ENCODE measurements around the gene PEX10. TPM values are rescaled to one million over a fixed set of nuclear protein-coding genes. Genes with fewer than 3 reads are reported as not detected.
A peak's percentile ranks its signal among the peaks of the same experiment; 100 is the strongest.
"Not testable (repeated sequence)": the region's sequence is repeated elsewhere in the genome, so short reads cannot be mapped to it uniquely, and the experiment has no call there.

Gene PEX10
- 18.1 TPM for total RNA-seq
- long read RNA-seq, transcript PEX10-202 (6 exons, 1,997 nt) = major isoform, 47 of 59 reads
- long read RNA-seq, partial matches to known transcripts = 3 of 59 reads
- long read RNA-seq, other reads (novel, unspliced or antisense) = 9 of 59 reads

GRCh38 chr1:2412395-2412772 lies at the start of gene PEX10:
TSS of gene PEX10 (minus strand) at chr1:2412564. CDS start at chr1:2412502, 62 bp downstream.
- peak; percentile 99 for DNase-seq (ENCODE audit: low spot score)
- intact Hi-C loops (cut with DNase I) = loop anchor here (1.0 to 5.0 kb wide), 2 partner anchors 115 to 175 kb away; partner anchors contain the start of gene PRXL2B

- no peak for DNase-seq (ENCODE audit: low spot score)
- intact Hi-C loops (cut with DNase I) = no loop called here
These were observed 48.8 kb upstream of the PEX10 start for GRCh38 chr1:2460996-2461751.

GRCh38 chr1:2460203-2460602 lies 47.8 kb upstream of the PEX10 start:
- DNase-seq (ENCODE audit: low spot score) = no peak
- intact Hi-C loops (cut with DNase I) = no loop called here

- intact Hi-C loops (cut with DNase I) = no loop called here
- DNase-seq (ENCODE audit: low spot score) = no peak
These were observed 47.4 kb upstream of the PEX10 start for GRCh38 chr1:2459757-2460156.

- intact Hi-C loops (cut with DNase I); DNase-seq (ENCODE audit: low spot score): not testable (repeated sequence)
These were observed 46.9 kb upstream of the PEX10 start for GRCh38 chr1:2459102-2459753.

GRCh38 chr1:2458687-2459086 lies 46.3 kb upstream of the PEX10 start:
- intact Hi-C loops (cut with DNase I) = no loop called here
- DNase-seq (ENCODE audit: low spot score) = no peak

- intact Hi-C loops (cut with DNase I) = no loop called here
- DNase-seq (ENCODE audit: low spot score) = no peak
These were observed 45.1 kb upstream of the PEX10 start for GRCh38 chr1:2457444-2457843.

- intact Hi-C loops (cut with DNase I) = no loop called here
These were observed 43.4 kb upstream of the PEX10 start for GRCh38 chr1:2455757-2456156.

GRCh38 chr1:2454227-2454626 lies 41.9 kb upstream of the PEX10 start:
- intact Hi-C loops (cut with DNase I) = no loop called here
- DNase-seq (ENCODE audit: low spot score) = no peak

More at GRCh38 chr1:2455757-2456156, 43.4 kb upstream of the PEX10 start:
- no peak for DNase-seq (ENCODE audit: low spot score)

- intact Hi-C loops (cut with DNase I) = no loop called here
These were observed 40.6 kb upstream of the PEX10 start for GRCh38 chr1:2452932-2453315.

GRCh38 chr1:2452201-2452931 lies 40.0 kb upstream of the PEX10 start:
- no peak for DNase-seq (ENCODE audit: low spot score)
- intact Hi-C loops (cut with DNase I) = no loop called here

More at GRCh38 chr1:2452932-2453315, 40.6 kb upstream of the PEX10 start:
- no peak for DNase-seq (ENCODE audit: low spot score)

- DNase-seq (ENCODE audit: low spot score) = no peak
- intact Hi-C loops (cut with DNase I) = no loop called here
These were observed 39.4 kb upstream of the PEX10 start for GRCh38 chr1:2451741-2452140.

GRCh38 chr1:2449636-2450454 lies 37.5 kb upstream of the PEX10 start:
- intact Hi-C loops (cut with DNase I) = no loop called here
- DNase-seq (ENCODE audit: low spot score) = no peak

- intact Hi-C loops (cut with DNase I) = no loop called here
- no peak for DNase-seq (ENCODE audit: low spot score)
These were observed 35.7 kb upstream of the PEX10 start for GRCh38 chr1:2448098-2448445.

- intact Hi-C loops (cut with DNase I) = no loop called here
- DNase-seq (ENCODE audit: low spot score) = no peak
These were observed 35.1 kb upstream of the PEX10 start for GRCh38 chr1:2447276-2448097.

GRCh38 chr1:2446861-2447260 lies 34.5 kb upstream of the PEX10 start:
- intact Hi-C loops (cut with DNase I) = no loop called here
- no peak for DNase-seq (ENCODE audit: low spot score)

GRCh38 chr1:2446394-2446793 lies 34.0 kb upstream of the PEX10 start:
- no peak for DNase-seq (ENCODE audit: low spot score)
- intact Hi-C loops (cut with DNase I) = no loop called here

- intact Hi-C loops (cut with DNase I) = no loop called here
- no peak for DNase-seq (ENCODE audit: low spot score)
These were observed 33.5 kb upstream of the PEX10 start for GRCh38 chr1:2445823-2446215.

All from cardiac septum (tissue), 1 donor.